Endothelial cell (in vitro differentiated cells): Measurements from ENCODE around the gene DOK6. TPM values are rescaled to one million over a fixed set of nuclear protein-coding genes. Genes with fewer than 3 reads are reported as not detected.

Experiments used
- DNase-seq: peaks from one replicate; pipeline ENCODE4 v3.0.0; 2021; ENCODE audit warnings: low spot score
- H3K27ac Mint-ChIP-seq: one replicate; pipeline ENCODE4 v1.8.0; 2021; ENCODE audit warnings: mixed read lengths, inconsistent platforms; ENCODE audit not compliant: unreplicated experiment
- H3K27me3 Mint-ChIP-seq: one replicate; pipeline ENCODE4 v1.8.0; 2021; ENCODE audit warnings: mild to moderate bottlenecking, moderate library complexity, mixed read lengths, inconsistent platforms; ENCODE audit not compliant: unreplicated experiment
- H3K36me3 Mint-ChIP-seq: one replicate; pipeline ENCODE4 v1.8.0; 2021; ENCODE audit warnings: mild to moderate bottlenecking, low read depth, mixed read lengths, inconsistent platforms; ENCODE audit not compliant: unreplicated experiment
- H3K4me1 Mint-ChIP-seq: one replicate; pipeline ENCODE4 v1.8.0; 2021; ENCODE audit warnings: mild to moderate bottlenecking, mixed read lengths, inconsistent platforms; ENCODE audit not compliant: unreplicated experiment
- H3K4me3 Mint-ChIP-seq: one replicate; pipeline ENCODE4 v1.8.0; 2021; ENCODE audit warnings: mild to moderate bottlenecking, mixed read lengths, inconsistent platforms; ENCODE audit not compliant: unreplicated experiment
- H3K9me3 Mint-ChIP-seq: one replicate; pipeline ENCODE4 v1.8.0; 2021; ENCODE audit warnings: mixed read lengths, inconsistent platforms; ENCODE audit not compliant: unreplicated experiment
- CTCF ChIP-seq: fragments of 200-600 bp; sonication (generic); IDR thresholded peaks from one replicate; pipeline ENCODE4 v1.5.0; 2021; ENCODE audit warnings: antibody characterized with exemption; ENCODE audit not compliant: unreplicated experiment
- total RNA-seq: library from RNA; stranded (reverse); fragmentation: NEBNext Ultra II Directional; extraction: Animal tissue kit (Norgen Biotek cat#: 25700); gene quantifications from one replicate; pipeline ENCODE4 v1.2.1, GENCODE V29; 2021; ENCODE audit not compliant: unreplicated experiment

DOK6 gene
- total RNA-seq, 1 donor from 2014 or later = 2.2 TPM

- no peak for DNase-seq
- no peak overlapping the region for H3K27ac Mint-ChIP-seq
- no peak overlapping the region for H3K4me3 Mint-ChIP-seq
- H3K9me3 Mint-ChIP-seq = no peaks in the 10 kb centered on the region
- TF ChIP-seq CTCF = no peak
- H3K4me1 Mint-ChIP-seq = no peaks in the 10 kb centered on the region
- H3K36me3 Mint-ChIP-seq = peaks cover 3% of the 10 kb centered on the region
- H3K27me3 Mint-ChIP-seq = no peaks in the 10 kb centered on the region
Observed at GRCh38 chr18:69492861-69493260, 92.2 kb downstream of the DOK6 start.

- no peaks in the 10 kb centered on the region for H3K27me3 Mint-ChIP-seq
Observed at GRCh38 chr18:69494841-69495240, 94.2 kb downstream of the DOK6 start.

GRCh38 chr18:69495338-69495737 lies 94.7 kb downstream of the DOK6 start:
- TF ChIP-seq CTCF = no peak
- Mint-ChIP-seq H3K27ac (no peak overlapping the region), H3K4me1 (no peaks in the 10 kb centered on the region), H3K27me3 (peaks cover 2% of the 10 kb centered on the region), H3K36me3 (peaks cover 3% of the 10 kb centered on the region), H3K4me3 (no peak overlapping the region), H3K9me3 (no peaks in the 10 kb centered on the region)
- no peak for DNase-seq

More at GRCh38 chr18:69494841-69495240, 94.2 kb downstream of the DOK6 start:
- Mint-ChIP-seq H3K36me3 (peaks cover 3% of the 10 kb centered on the region), H3K4me1 (no peaks in the 10 kb centered on the region), H3K9me3 (no peaks in the 10 kb centered on the region), H3K27ac (no peak overlapping the region), H3K4me3 (no peak overlapping the region)
- TF ChIP-seq CTCF = no peak
- DNase-seq = no peak

GRCh38 chr18:69495841-69496533 lies 95.3 kb downstream of the DOK6 start:
- H3K27ac Mint-ChIP-seq = no peak overlapping the region

More at GRCh38 chr18:69495841-69496533, 95.3 kb downstream of the DOK6 start:
- DNase-seq = no peak
- no peaks in the 10 kb centered on the region for H3K4me1 Mint-ChIP-seq
- peaks cover 3% of the 10 kb centered on the region for H3K36me3 Mint-ChIP-seq
- H3K4me3 Mint-ChIP-seq = no peak overlapping the region
- TF ChIP-seq CTCF = no peak
- no peaks in the 10 kb centered on the region for H3K9me3 Mint-ChIP-seq
- peaks cover 2% of the 10 kb centered on the region for H3K27me3 Mint-ChIP-seq
